Stimulated activated CD8-positive, alpha-beta memory T cell treated with anti-CD3 and anti-CD28 coated beads, Interleukin-7, amount 100 ng/mL, for 48 hours (primary cell): ENCODE data around the gene SIL1.

ENCODE experiments used
- DNase-seq, 2 donors: peaks; one replicate each; pipeline ENCODE4 v3.0.0-alpha.2; 2020; ENCODE audit warnings: low read depth in 1 of 2; ENCODE audit errors: extremely low read depth in 1 of 2

SIL1 gene

DNA sequence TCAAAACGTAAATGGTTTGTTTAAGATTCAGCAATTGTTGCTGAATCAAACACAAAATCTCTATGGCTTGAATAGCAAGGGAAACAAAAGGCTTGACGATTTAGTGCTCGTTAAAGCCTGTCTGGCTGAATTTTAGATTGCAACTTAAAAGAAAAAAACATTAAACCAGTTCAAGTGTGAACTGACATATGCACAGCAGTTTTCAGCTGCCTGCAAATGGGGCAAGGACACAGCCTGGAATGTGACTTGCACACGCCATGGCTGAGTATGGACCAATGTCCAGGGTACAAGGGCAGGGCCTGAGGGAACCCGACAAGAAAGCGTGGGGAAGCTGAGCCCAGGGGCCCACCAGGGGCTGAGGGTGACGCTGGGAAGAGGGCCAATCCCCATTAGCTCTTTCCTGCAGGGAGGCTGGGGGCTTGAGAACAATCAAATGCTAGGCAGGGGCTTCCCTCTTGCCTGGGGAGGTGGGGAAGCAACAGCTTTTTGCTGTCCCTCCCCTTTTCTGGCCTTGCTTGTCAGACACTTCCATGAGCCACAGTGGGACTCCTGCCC is 233.4 kb downstream of the SIL1 start:
- DNase-seq = no peak

DNA sequence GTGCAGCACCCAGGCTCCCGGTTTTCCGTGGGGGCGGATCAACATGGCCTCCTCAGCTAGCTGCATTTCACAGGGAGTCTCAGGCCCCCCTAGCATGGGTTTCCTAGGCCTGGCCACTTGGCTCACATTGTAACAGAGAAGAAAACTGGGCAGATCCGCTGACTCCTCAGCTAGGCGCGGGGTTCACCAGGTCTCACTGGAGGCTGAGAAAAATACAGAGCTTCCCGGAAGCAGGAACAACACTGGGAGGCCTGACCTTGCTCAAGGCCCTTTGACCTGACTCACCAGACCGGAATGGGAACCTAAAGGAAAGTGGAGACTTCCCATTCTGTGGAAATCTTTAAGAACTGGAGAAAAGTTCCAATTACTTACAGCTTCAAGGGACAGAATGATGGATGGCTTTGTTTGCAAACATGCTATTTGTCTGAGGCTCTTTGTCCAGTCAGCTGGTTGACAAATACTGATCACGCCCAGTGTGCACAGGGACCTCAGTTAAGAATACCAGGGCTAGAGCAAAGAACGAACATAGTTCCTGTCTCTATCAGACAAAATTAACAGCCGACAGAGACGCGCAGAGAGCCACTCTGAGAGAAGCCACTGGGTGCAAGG is 234.3 kb downstream of the SIL1 start:
- no peak for DNase-seq

DNA sequence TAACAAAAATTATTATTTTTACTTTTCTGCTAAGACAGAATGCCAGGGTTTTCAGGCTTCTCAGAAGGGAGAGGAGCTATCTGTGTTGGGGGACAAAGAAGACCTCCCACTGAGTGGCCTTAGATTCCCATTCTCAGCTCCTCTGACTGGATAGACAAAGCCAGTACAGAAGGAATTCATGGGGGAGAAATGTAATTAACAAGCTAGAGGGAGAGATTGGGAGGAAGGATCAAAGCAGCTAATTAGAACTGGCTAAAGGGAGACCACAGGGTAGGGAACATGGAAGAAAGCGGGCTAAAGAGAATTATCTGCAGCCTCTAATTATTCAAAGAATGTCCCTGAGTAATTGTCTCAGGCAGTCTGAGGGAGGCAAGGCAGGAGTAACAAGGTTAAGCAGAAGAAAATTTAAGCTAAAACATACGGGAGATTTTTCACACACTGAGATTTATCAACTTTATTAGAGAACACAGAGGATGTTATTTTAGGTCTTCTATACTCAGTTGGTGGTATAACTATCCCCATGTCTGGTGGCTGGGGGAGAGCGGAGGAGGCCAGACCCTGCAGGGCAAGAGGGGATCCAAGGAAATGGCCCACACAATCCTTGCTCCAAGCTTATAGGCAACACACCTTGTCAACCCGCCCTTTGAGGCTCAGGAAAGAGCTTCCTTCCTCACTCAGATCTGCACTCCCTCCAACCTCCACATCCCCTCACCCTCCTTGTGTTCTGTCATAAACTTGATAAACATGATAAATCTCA is 235.4 kb downstream of the SIL1 start:
- no peak for DNase-seq

DNA sequence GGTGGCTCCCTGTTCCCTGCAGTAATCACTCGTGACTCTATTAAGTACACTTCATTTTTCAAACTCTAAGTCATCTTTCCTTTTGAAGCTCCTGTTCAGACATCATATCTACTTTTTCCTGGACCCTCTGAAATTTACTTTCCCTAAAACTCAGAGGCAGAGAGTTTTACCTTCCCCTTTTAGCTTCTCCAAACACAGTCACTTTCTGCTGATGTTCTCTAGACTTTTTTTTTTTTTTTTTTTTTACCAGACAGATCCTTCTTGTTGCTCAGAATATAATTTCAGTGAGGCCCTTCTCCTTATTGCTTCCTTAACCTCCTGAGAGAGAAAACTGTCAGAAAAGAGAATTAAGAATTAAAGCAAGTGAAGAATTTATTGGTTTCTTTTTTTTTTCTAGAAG is 236.4 kb downstream of the SIL1 start:
- DNase-seq = no peak

DNA sequence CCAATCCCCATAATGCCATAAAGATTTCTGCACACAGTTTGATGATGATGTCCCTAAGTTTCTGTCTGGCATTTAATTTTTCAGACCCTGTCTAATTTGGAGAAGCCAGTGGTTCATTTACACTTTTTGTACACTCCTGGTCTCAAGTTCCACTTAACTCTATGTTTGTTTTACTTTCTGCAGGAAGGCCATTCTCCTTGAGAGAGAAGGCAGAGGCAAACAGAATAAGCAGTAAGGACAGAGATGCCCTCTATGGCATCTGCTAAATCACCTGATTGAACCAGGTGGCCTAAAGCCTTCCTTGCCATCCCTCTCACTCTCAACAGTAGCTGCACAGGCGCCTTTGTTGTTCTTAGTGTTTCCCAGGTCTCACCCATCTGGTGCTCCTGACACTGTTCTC is 236.9 kb downstream of the SIL1 start:
- no peak for DNase-seq

DNA sequence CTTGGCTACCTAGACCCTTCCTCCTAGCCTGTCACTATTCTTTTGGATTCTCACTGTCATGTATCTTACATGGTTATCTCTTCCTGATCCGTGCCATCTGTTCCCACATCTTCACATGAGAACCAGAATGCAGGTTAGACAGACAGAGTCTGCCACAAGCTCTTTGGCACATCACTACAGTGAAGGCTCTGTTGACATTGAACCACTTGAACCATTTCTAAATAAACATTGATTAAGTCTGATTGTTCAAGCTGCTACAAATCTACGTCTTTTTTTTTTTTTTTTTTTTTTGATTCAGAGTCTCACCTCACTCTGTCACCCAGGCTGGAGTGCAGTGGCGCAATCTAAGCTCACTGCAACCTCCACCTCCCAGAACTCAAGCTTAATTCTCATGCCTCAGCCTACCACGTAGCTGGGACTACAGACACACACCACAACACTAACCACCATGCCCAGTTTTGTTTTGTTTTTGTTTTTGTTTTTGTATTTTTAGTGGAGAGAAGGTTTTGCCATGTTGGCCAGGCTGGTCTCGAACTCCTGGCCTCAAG is 237.9 kb downstream of the SIL1 start:
- no peak for DNase-seq

DNA sequence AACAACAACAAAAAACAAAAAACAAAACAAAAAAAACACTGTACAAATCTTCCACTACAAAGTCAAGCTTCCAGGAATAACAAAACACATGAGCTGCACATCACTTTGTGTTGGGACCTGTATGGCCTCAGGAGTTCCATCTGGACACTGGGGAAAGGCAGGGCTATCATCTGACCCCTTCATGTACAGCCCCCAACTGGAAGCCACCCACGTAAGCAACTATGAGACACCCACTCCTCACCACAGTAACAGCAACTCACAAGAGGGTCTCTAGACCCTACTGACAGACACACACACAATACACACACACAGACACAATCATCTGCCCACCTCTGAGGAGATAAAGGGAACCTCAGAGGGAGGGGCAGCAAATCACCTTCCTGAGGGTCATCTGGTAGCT is 241.4 kb downstream of the SIL1 start:
- no peak for DNase-seq

DNA sequence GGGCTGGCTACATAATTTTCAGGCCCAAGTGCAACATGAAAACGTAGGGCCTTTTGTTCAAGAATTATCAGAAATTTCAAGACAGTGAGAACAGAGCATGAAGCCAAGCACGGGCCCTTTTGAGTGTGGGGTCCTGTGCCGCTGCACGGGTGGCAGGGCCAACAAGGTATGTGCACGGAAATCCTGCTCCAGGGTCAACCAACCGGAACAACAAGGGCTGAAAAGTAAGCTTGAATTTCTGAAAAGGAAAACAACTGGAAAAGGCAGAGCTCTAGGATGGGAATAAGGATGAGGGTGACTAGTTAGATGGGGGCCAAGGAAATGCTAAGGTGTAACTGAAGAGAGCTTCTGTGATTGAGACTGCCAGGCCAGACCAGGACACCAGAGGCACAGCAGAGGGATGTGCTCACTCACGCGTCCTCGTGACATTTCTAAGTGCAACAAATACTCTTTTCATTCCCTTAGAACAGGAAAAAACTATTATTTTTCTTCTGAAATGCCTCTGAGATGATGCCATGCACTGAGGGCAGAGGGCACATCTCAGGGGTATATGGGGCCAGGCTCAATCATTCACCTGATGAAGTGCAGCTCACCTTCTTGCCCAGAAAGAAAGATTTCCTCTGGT is 242.4 kb downstream of the SIL1 start:
- DNase-seq = no peak

DNA sequence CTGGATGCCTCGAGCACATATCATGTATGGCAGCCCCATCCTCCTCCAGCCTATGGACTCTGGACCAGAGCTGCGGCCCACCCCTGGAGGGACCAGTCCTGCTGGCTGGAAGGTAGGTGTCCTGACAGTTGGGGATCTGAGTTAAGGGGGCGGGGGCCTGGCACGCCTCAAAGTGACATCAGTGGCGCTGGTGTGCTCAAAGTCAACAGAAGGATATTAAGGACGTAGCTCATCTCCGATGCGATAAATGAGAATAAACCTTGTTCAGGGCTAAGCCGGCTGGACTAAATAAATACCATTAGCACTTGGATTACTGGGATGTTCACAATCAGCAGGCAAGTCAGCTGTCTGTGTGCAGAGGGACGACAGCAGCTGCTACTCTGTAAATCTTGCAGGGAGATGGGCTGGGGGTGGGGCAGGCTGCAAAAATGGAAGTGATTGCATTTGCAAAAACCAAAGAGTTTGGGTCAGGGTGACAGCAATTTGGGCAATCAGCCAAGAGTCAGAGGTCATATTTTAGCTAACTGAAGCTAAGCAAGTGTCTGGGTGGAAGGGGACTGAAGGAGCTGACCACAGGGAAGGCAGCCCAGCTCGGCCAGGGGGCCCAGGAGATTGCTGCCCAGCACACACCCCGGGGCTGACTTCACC is 243.0 kb downstream of the SIL1 start:
- no peak for DNase-seq

DNA sequence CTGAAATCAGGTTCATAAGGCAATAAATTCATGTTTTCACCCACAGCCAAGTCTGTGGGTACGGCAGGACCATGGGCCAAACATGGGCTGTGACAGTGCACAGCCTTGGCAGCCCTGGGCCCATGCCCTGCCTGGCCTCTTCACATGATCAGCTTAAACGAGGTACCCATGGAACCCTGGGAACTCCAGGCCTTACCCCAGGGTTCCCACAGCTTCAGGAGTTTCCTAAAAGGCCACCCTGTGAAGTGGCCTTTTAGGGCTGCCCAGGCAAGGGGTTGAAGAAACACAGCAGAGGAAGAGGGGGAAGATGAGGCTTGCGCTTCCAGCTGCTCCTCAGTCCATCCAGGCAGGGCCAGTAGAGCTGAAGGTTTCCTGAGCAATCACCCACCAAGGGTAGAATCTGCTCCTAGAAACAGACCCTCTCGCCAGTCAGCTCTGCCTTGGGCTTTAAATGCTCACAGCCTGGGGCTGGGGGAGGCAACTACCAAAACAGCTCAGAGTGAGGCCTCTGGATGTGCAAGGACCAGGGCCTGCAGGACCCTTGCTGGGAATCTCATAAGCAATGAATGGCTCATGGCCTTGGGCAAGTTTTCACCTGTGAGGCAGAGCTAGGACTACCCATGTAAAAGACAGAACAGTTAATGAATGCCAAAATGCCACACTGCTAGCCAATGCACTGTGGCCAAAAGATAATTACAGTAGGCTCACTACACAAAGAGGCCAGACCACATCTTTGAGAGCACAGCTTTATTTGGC is 243.7 kb downstream of the SIL1 start:
- DNase-seq = no peak

DNA sequence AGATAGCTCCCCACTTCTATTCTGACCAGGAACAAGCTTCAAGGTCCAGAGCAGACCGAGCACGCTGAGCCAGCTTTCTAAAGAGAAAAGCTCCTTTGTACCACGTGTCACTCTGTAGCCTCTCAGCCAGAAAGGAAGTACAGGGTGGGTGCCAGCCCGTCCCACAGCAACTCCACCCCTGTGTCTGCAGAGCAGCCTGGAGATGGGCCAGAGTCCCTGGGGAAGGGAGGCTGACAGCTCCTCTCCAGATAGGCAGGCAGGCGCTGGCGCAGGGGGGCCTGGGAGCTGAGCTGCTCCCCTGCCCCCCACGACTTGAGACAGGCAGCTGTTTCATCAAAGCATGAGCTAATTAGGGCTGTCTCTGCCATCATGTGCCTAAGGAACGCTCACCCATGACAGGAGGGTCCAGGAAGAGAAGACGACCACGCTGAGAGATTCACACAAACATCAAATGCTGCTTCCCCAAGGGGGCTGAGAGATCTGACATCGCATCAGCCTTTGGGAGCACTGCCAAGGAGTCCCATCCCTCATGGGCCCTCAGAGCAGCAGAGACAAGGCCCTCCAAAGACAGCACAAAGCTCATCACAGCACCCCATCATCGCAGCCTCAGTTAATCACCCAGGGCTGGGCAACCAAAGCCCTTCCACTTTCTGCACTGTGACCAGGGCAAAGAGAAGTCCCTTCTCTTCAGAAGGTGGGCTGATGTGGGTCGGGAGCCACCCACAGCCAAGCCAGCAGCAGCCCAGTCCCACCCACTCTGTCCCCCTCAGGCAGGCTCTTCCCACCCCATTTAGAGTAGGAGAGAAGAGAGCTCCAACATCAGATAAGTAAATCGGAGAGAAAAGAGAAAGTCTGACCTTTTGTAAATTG is 244.5 kb downstream of the SIL1 start:
- DNase-seq = no peak

DNA sequence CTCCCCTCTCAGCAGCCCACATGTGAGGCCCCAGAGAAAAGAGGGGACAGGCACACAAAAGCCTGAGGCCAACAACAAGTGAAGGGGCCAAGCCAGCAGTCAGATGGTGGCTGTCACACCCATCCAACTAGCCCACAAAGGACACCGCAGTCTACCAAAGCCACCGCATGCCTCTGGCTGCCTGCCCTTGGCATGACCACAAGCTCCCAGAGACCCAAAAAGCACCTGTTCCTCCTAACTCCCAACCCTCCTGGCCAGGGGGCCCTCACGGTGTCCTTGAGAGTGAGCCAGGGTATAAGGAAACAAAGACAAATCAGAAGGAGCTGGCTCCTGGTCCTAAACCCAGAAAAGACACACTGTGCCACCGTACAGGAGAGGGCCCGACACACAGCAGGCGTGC is 245.2 kb downstream of the SIL1 start:
- DNase-seq = no peak

DNA sequence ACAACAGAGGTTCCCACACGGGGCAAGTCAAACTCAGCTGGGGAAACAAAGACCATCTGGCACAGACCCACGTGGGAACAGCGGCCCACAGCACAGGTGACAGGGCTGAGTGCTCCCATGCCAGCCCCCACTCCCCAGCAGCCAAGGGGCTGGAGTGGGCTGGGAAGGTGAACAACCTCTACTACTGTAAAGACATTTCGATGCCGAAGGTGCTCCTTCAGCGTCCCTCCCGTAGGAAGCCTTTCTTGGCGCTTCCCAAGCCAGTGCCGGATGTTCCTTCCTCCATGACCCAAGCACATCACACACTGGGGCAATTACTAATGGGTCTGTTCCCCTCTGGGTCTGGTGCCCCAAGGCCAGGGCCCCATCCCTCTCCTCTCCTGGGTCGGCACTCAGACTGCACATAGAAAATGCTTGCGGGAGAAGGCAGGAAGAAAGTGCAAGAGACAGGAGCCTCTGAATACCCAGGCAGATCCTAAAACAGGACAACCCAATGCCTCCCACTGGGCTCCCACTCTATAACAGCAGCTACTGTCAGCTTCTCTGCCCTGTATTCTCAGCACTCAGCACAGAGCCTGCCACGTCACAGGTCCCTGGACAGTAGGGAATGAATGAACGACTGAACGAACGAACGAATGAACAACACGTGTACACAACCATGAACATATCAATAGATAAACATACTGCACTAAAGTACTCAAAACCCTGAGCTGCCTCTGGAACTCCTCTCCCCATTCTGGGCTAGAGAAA is 246.0 kb downstream of the SIL1 start:
- no peak for DNase-seq

DNA sequence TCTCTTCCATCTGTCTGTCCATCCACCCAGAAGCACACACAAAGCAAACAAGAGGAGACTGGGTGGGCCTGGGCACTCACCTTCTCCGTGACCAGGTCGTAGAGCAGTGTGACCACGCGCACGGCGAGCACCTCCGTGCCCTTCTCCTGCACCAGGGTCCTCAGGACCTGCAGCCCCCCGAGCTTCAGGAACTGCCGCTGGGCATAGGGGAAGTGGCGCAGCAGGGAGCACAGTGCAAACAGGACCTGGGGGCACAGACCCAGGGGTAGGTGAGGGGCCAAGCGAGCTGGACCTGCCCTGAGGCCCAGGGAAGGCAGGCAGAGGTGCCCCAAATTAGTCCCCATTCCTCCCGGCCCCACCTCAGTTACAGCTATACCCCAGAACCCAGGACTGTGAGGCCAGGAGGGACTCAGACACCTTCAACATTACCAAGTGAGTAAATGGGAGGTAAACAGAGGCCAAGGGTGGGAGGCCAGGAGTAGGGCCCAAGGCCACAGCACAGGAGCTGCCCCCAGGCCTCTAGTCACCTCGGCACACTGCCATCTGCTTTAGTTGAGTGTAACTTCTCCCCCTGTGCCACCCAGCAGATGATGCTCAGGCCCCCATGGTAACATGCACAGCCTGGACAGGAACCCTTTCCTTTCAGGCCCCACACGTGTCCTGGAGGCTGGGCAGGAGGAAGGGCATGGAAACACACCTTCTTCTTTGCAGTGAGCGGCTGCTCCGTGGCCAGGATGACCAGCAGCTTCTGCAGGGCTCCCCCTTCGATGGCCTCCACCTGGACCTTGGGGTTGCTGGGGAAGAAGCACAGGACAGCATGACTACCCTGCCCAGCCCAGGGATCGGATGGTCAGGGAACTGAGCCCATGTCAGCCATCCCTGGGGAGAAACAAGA is 246.8 kb downstream of the SIL1 start:
- DNase-seq = no peak

DNA sequence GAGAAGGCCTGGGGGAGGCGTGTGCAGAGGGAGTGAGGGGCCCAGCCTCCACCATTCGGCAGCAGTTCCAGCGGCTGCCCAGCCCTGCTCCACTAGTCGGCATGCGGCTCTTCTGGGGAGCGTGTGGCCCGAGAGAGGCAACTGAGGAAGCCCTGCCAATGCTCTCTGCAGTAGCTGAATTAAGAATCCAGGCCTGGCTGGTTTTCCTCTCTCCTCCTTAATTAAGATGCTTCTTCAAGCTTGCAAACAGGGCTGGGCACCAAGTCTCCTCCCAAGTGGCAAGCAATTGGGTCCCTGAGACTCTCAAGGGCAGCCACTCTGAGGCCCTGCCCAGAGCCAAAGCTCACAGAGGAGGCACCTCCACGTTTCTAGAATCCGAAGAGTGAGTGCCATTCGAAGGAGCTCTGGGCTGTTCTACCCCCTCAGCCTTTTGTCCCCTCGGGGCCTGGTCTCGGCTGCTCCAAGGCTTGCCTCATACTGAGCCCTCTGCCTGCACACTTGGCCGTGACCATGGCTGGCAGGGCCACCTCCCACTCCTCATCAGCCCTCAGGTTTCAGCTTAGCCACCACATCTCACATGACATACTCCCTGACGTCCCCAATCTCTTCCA is 247.6 kb downstream of the SIL1 start:
- no peak for DNase-seq

DNA sequence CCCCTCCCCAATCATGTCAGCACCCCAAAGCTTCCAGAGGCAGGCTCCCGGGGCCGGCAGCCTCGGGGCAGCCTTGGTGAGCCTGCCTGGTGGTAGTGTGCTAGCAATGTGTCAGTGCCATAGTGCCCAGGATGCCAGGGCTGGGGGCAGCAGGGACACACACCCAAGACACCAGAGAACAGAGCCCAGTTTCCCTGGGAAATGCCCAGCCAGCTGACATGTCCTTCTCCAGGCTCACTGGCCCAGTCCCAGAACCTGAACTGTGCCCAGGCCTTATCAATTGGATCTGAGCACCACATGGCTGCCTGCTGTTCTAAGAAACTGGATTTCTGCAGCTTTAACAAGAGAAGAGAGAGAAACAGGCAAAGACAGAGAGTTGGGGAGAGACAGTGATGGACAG is 248.2 kb downstream of the SIL1 start:
- DNase-seq = no peak

DNA sequence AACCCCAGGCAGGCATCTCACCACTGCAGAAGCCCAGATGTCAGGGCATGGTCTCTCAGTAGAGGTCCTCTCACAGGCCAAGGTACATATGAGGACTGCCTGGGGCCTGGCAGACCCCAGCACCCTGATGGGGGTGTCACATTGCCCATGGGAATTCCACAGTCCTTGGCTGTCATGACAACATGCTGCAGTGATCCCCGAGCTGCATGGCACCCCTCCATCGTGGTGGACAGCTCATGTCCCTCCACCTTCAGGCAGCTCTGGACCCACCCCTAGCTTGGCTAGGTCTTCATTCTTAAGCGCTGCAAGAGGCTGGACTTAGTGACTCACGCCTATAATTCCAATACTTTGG is 249.0 kb downstream of the SIL1 start:
- DNase-seq = no peak
